Adipose tissue (tissue), 3 donors: ENCODE measurements around the gene CAPZA2. TPM values are rescaled to one million over a fixed set of nuclear protein-coding genes. Genes with fewer than 3 reads are reported as not detected.
"Not testable (repeated sequence)": the region's sequence is repeated elsewhere in the genome, so short reads cannot be mapped to it uniquely, and the experiment has no call there.

Experiments
- H3K27ac ChIP-seq: one replicate; pipeline ENCODE4 v1.5.1; 2013; ENCODE audit warnings: low read depth, low read length
- WGBS, 3 donors: extraction: QIAGEN DNeasy Blood & Tissue Kit; methylation state at CpG; one replicate each; pipeline ENCODE4 v1.1.7; 2013; 5-methylcytosine and 5-hydroxymethylcytosine counted together
- polyA plus RNA-seq, 3 donors: library from polyadenylated mRNA; stranded (reverse); fragments of 200-250 nt; gene quantifications; one replicate each; pipeline ENCODE4 v1.2.3, GENCODE V29; 2013
- donor health status: healthy with polysubstance abuse.
- donor health status: Bipolar disorder and iron deficiency.
- donor health status: healthy.

Gene CAPZA2
- polyA plus RNA-seq, 3 donors = 31.4 to 91.3 (median 72.1) TPM

DNA sequence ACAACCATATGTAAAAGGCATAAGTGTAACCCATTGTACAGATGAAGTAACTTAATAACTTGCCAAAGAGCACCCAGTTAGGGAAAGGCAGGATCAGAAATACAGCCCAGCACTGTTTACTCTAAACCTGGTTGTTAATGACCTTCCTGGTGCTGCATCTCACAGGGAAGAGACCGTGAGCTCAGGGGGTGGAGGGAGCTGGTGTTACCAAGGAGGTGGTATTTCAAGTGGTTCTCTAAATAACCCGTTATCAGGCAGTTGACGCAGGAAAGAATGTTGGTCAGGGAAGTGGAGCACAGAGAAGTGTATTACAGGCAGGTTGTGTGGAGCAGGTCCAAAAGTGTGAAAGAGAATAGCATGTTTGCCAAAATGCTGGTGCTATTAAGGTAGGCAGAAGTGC lies 86.5 kb downstream of the CAPZA2 start:
- 39 to 58% (median 53%) methylated on average over 3 of the region's 3 CpGs for WGBS, 3 donors
- H3K27ac ChIP-seq = no peak overlapping the region

DNA sequence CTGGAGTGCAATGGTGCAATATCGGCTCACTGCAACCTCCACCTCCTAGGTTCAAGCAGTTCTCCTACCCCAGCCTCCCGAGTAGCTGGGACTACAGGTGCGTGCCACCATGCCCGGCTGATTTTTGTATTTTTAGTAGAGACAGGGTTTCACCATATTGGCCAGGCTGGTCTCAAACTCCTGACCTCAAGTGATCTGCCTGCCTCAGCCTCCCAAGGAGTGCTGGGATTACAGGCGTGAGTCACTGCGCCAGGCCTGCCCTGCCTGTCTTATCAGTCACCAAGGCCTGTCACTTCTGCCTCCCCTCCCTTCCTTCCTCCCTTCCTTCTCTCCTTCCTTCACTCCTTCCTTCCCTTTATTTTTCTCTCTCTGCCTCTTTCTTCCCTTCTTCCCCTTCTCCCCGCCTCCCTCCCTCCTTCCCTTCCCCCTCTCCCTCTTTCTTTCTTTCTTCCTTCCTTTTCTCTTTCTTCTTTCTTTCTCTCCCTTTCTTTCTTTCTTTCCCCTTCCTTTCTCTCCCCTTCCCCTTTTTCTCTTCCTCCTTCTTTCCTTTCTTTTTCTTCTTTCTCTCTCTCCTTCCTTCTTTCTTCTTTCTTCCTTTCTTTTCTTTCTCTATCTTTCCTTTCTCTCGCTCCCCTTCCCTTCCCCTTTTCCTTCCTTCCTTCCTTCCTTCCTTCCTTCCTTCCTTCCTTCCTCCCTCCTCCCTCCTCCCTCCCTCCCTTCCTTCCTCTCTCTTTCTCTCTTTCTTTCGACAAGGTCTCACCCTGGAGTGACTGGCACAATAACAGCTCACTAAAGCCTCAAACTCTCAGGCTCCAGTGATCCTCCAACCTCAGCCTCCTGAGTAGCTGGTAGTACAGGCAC lies 87.8 kb downstream of the CAPZA2 start:
- no peak overlapping the region for H3K27ac ChIP-seq
- WGBS, 3 donors = 73 to 95% (median 80%) methylated on average over 9 of the region's 9 CpGs

GRCh38 chr7:116950889-116951351 lies 88.5 kb downstream of the CAPZA2 start:
- 92 to 95% (median 93%) methylated on average over 5 of the region's 5 CpGs for WGBS, 3 donors
- no peak overlapping the region for H3K27ac ChIP-seq

DNA sequence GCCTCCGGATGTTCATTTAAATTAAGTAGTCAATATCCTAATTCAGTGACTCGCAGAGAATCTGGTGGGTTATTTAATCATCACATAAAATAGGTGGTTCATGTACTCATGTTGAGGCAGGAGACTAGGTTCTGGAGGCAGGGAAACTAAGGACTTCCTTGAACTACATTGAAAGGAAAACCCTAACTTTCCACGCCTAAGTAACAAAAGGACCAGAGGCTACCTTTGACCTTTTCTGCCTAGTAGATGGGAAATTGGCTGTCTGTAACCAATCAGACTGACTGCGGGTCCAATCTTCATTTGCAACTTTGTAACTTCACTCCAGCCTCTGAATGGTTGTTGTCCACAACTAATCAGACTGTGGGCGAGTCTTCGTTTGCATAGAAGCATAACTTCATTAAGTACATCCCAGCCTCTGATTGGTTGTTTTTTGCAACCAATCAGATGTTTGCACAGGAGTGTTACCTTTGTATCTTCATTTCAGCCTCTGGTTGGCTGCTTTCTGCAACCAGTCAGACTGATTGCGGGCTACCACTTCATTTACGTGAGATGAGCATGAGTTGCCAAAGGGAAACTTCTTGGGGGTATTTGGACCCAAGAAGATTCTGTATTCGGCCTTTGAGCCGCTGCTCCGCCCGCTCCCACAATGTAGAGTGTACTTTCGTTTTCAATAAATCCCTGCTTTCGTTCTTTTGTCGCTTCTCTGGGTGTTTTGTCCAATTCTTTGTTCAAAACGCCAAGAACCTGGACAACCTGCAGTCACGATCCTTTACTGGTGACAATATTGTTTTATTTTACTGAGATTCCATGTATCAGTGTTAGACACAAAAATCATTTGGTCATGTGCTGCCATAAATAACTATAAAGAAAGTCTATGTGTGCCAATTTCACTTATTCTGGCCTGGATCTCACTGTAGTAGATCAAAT lies 89.2 kb downstream of the CAPZA2 start:
- no peak overlapping the region for H3K27ac ChIP-seq
- WGBS, 3 donors = 93 to 97% (median 96%) methylated on average over 17 of the region's 17 CpGs

- 3 to 8% (median 5%) methylated on average over 25 of the region's 25 CpGs for WGBS, 3 donors
Measured at GRCh38 chr7:116952635-116953371, 90.4 kb downstream of the CAPZA2 start.

DNA sequence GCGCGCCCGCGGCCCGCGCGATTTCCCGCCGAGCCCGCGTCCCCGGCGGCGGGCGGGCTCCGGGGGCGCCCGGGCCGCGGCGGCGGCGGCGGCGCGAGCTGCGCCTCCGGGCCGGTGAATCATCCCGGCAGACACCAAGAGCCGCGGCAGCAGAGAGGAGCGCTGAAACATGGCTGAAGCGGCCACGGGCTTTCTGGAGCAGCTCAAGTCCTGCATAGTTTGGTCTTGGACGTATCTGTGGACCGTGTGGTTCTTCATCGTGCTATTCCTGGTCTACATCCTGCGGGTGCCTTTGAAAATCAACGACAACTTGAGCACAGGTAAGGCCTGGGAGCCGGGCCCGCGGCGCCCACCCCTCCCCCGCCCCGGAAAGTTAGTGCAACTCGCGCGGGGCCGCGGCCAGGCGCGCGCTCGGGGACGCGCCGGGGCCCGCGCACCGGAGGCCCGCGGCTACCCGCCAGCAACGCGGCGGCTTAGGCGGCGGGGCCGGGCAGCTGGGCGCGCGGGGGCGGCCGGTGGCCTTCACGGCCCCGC lies 91.1 kb downstream of the CAPZA2 start, which contains the start of gene ST7:
ST7 (plus strand) TSS at position 130 of the 534 bp plus-strand sequence; CDS start at position 170, 40 bp downstream.
- WGBS, 3 donors = 0% methylated on average over 67 to 77 of the region's 77 CpGs
- peak within 1 kb of the TSS; percentile 99 for H3K27ac ChIP-seq

More at GRCh38 chr7:116952635-116953371, 90.4 kb downstream of the CAPZA2 start:
- H3K27ac ChIP-seq = peak overlapping the region; percentile 99

- peak overlapping the region; percentile 99 for H3K27ac ChIP-seq
- 1% methylated on average over 61 to 63 of the region's 63 CpGs for WGBS, 3 donors
Measured at GRCh38 chr7:116953906-116954838, 91.8 kb downstream of the CAPZA2 start.

GRCh38 chr7:116955340-116955739 lies 93.0 kb downstream of the CAPZA2 start:
- no peak overlapping the region for H3K27ac ChIP-seq

- 44 to 58% (median 50%) methylated on average over 4 of the region's 4 CpGs for WGBS, 3 donors
- H3K27ac ChIP-seq = no peak overlapping the region
Measured at GRCh38 chr7:116955801-116956476, 93.6 kb downstream of the CAPZA2 start.

DNA sequence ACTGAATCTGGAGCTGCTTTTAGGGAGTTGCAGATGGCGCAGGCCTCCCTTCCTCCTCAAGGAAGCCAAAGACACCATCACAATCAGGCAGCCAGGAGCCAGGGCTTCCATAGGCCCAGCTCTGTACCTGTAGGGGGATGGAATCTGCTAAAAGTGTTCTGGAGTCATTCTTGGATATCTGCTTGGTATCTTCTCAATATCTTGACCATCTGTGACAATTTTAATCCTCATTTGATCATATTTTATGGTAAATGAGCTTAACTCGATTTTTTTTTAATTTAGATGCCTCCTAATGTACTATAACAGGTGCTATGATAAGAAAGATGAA lies 94.1 kb downstream of the CAPZA2 start:
- H3K27ac ChIP-seq = no peak overlapping the region
- WGBS, 3 donors = 52 to 88% (median 77%) methylated on average over 2 of the region's 2 CpGs

- H3K27ac ChIP-seq = no peak overlapping the region
- 47 to 92% (median 91%) methylated on average over 2 of the region's 2 CpGs for WGBS, 3 donors
Measured at GRCh38 chr7:116957874-116958273, 95.5 kb downstream of the CAPZA2 start.

DNA sequence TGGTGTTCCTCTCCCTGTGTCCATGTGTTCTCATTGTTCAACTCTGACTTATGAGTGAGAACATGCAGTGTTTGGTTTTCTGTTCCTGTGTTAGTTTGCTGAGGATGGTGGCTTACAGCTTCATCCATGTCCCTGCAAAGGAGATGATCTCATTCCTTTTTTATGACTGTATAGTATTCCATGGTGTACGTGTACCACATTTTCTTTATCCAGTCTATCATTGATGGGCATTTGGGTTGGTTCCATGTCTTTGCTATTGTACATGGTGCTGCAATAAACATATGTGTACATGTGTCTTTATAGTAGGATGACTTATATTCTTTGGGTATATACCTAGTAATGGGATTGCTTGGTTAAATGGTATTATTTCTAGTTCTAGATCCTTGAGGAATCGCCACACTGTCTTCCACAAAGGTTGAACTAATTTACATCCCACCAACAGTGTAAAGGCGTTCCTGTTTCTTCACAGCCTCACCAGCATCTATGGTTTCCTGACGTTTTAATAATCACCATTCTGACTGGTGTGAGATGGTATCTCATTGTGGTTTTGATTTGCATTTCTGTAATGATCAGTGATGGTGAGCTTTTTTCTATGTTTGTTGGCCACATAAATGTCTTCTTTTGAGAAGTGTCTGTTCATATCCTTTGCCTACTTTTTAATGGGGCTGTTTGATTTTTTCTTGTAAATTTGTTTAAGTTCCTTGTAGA lies 99.7 kb downstream of the CAPZA2 start:
- 83 to 93% (median 85%) methylated on average over 4 of the region's 4 CpGs for WGBS, 3 donors
- not testable (repeated sequence) for H3K27ac ChIP-seq

DNA sequence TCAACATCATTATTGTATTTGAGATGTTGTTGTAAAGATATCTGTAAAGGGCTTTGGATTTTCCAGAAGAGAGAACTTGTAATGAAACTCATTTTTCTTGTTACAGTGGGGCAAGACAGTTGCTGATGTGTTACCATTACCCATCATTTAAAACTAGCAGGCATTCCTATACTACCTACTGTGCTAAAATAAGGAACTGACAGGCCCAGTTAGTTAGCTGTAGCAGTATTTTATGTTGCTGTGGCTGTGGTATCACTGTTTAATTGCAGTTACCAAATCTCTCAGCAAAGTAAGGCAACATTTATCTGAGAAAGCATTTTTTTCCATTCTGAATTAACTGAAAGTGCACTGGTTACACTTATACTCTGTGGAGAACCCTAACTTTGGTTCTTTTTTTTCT lies 100.8 kb downstream of the CAPZA2 start:
- H3K27ac ChIP-seq = no peak overlapping the region

- no peak overlapping the region for H3K27ac ChIP-seq
Measured at GRCh38 chr7:116966601-116967000, 104.2 kb downstream of the CAPZA2 start.

GRCh38 chr7:116967254-116967922 lies 105.0 kb downstream of the CAPZA2 start:
- H3K27ac ChIP-seq = no peak overlapping the region
- 95 to 98% (median 97%) methylated on average over 5 of the region's 5 CpGs for WGBS, 3 donors

DNA sequence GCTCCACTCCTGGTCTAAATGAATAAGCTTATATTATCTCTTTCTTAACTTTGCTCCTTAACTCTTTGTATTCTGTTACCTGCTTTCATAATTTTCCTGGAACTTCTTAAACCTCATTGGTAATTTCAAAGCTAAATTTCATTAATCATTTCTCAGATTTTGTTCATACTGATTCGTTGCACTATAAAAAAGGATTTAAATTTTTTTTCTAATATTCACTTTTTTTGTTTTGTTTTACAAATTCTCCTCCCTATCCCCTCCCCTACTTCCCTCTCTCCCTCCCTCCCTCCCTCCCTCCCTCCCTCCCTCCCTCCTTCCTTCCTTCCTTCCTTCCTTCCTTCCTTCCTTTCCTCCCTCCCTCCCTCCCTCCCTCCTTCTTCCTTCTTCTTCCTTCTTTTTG lies 105.6 kb downstream of the CAPZA2 start:
- 81 to 95% (median 81%) methylated on average over 1 of the region's 1 CpG for WGBS, 3 donors

More for the DNA sequence above, 105.6 kb downstream of the CAPZA2 start:
- no peak overlapping the region for H3K27ac ChIP-seq
